ENCODE measurements around the gene ARAF.
"Not testable (repeated sequence)": the region's sequence is repeated elsewhere in the genome, so short reads cannot be mapped to it uniquely, and the experiment has no call there.

ARAF gene

DNA sequence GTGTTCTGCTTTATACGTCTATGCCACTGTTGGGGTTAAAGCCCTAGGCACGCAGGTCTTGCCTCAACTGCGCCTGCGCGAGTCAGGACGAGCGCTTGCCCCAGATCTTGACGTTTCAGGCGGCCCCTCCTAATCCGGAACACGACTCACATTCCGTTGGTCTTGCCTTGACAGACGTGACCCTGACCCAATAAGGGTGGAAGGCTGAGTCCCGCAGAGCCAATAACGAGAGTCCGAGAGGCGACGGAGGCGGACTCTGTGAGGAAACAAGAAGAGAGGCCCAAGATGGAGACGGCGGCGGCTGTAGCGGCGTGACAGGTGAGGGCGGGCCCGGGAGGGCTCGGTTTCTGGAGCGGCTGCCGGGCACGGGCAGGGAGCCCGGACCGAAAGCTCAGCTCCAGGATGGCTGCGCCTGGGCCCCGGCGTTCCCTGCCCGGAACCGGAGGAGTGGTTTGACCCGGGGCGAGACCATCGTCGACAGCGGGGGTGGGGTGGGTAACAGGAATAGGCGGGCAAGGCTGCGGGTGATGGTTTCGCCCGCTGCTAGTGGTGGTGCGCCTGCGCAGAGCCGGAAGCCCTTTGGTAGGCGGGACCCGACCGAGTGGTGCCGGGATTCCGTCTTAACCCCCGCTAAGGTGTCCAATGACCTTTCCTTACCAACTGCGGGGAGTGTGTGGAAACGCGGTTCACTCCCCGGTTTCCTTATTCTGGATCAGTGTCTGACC, at the start of gene ARAF:
TSS of gene ARAF (plus strand) at position 272 of the 725 bp plus-strand sequence. CDS start 1,763 bp downstream, outside the sequence.
- peak; percentile 98 for DNase-seq

DNA sequence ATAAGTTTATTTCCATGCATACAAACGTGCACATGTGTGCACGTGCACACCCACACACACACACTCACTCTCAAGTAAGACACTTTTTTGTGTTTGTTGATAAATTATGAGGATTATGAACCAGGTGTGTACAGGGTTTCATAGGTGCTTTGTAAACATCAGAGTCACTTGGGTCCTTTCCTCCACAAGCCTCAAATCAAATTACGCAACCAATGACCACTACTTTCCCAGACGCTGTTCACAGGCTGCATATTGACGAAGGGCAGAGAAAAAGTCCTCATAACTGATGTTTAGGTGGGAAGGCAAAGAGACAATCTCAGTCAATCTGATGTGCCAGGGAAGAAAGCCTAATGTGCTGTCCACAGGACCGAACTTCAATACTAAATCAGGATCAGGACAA, 48.6 kb upstream of the ARAF start:
- DNase-seq = not testable (repeated sequence)

DNA sequence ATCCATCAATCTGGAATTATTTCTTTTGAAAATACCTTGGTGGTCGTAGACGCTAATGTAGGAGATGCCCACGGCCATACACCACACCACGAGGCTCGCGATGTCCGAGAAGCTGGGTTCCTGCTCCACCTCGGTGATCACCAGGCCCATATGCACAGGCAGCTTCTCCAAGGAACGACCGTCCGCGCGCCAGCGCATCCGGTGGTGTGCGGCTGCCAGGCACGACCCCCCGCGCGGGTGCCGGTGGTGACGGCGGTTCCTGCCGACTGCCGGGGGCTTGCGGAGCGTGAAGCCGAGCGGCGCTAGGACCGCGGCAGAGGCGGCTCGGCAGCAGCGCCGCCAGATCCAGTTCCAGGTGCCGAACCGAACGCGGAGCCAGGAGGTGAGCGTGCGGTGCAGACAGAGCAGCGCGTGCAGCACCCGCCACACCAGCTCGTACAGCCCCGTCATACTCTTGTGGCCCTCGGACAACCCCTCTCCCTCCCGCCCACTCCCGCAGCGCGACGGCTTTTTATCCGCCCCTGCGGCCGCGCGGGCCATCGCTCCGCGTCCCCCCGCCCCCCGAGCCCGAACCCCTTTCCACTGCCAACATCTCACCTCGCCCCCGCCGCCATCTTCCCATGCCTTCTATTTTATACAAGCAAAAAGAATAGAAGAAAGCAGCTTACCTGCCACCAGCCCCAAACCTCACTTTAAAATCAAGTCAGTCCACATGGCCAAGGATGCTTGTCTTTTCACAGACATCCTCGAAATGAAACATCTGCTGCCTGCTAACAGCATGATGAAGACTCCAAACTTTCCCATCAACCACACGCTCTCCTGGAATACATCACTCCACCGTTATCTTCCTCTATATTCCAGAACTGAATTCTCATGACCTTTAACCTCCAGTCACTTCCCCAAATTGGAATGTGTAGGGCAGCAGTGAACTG, 47.7 kb upstream of the ARAF start:
- DNase-seq = not testable (repeated sequence)

DNA sequence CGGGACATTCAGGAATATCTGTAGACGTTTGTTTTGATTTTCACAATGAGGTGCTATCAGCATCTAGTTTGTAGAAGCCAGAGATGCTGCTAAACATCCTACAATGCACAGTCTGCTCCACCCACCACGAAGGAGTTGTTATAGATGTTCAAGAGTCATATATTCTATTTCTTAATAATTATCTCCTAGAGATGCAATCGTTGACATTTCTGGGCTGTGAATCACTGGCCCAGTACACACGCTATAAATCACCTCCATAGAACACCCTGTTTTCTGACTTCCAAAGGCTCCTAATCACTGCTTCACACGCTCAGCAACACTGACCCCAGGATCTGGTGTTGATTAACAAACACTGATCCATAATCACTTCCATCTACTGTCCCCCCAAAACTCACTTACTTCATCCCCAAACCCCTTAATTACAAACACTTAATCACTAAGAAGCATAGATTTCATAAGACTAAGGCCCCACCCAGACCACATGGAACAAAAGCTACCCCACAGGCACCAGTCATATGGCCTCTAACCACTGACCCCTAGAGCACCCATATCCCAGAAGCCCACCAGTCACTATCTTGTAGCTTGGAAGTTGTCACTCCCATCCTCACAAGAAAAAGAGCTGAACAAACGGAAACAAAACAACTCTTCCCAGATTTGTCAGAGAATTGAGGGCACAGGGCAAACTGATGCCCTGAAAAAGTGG, 46.3 kb upstream of the ARAF start:
- DNase-seq = no peak

DNA sequence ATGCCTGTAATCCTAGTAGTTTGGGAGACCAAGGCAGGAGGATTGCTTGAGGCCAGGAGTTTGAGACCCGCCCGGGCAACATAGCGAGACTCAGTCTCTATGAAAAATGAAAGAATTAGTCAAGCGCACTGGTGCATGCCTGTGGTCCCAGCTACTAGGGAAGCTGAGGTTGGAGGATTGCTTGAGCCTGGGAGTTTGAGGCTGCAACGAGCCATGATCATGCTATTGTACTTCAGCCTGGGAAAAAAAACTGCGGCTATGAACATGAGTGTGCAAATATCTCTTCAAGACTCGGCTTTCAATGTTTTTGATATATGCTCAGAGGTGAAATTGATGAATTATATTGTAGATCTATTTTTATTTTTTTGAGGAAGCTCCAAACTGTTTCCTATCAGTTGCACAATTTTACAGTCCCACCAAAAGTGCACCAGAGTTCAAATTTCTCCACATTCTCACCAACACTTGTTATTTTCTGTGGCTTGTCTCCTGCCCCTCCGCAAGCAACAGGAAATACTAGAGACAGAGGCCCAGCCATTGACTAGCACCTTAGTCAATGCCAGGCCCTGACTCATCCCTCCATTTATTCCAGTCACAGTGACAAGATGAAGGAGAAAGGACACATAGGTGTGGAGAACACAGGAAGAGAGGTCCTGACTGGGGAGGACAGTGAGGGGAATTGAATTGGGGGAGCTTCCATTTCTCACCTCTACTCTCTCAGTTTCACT, 44.9 kb upstream of the ARAF start:
- no peak for DNase-seq

DNA sequence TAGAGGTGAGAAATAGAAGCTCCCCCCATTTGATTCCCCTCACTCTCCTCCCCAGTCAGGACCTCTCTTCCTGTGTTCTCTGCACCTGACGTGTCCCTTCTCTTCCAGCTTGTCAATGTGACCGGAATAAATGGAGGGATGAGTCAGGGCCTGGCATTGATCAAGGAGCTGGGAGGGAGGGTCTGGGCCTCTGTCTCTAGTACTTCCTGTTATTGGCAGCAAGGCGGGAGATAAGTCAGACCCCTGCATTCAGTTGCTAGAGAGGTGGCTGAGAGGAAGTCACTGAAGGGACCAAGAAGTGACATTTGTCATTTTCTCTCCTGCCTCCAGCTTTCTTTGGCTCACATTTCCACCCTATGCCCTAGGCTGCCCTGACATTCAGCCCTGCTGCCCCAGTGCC, 42.9 kb upstream of the ARAF start:
- DNase-seq = no peak

DNA sequence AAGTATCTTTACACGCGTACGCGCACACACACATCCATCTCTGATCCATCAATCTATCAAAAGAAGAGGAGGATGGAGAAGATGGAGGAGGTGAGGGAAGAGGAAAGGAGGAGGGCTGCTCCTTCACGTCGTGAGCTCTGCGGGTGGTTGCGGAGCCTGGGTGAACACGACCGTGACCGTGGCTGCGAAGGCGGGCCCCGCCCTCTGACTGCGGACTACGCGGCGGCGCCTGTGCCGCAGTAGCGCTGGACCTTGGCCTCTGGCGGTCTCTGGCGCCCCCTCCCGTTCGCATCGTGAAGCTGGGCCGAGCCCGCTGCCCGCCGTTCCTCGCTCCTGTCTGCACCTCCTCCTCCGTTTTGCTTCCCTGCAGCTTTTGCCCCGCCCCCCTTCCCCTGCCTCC, 37.7 kb upstream of the ARAF start:
- DNase-seq = peak; percentile 81

DNA sequence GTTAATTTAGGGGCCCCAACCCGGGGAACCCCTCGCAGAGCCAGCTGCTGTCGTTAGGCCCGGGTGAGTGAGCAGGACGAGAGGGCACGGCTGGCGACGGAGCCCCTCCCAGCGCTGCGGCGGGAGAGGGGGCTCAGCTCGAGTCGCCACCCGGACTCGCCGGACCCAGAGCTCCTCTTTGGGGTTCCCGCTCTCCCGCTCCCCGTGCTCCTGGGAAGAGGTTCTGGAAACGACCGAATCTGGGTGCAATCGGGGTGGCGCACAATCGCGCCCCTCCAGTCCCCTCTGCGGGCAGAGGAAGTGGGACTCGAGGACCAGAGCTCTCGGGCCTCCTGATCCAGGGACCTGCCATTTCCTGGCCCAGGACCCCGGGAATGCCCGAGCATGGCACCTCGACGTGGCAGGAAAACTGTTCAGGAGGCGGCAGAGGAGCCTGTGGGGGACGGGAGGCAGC, 37.3 kb upstream of the ARAF start:
- DNase-seq = no peak

DNA sequence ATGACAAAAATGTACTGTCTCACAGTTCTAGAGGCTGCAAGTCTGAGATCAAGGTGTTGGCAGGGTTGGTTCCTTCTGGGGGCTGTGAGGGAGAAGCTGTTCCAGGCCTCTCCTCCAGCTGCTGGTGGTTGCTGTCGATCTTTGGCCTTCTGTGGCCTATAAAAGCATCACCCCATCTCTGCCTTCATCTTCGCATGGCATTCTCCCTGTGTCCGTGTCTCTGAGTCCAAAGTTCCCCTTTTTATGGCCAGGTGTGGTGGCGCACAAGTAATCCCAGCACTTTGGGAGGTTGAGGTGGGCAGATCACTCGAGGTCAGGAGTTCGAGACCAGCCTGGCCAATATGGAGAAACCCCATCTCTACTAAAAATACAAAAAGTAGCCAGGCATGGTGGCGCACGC, 31.5 kb upstream of the ARAF start:
- no peak for DNase-seq

DNA sequence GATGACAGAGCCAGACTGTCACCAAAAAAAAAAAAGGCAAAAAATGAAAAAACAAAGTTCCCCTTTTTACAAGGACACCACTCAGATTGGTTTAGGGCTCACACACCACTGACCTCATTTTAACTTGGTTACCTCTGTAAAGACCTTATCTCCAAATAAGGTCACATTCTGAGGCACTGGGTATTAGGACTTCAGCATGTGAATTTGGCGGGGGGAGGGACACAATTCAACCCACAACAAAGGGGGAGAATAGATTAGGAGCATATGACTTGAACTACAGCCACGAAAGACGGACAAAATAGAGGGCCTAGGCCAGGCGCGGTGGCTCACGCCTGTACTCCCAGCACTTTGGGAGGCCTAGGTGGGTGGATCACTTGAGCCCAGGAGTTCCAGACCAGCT, 31.0 kb upstream of the ARAF start:
- DNase-seq = no peak

DNA sequence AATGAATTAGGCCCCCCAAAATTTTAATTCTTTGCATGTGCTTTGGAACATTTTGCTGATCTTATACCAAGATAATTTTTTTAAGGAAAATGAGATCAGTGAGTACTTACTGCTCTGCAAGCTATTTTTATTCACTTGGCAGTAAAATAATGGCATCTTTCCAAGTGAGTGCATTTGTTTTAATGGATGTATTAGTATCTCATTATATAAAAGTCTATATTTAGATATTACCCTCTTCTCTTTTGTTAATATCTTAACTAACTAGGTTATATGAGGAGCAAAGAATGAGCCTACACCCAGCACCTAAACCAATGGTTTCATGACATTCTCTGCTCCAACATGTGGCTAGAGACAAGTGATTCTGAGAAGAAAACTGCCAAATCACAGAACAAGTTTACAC, 21.1 kb upstream of the ARAF start:
- DNase-seq = no peak

DNA sequence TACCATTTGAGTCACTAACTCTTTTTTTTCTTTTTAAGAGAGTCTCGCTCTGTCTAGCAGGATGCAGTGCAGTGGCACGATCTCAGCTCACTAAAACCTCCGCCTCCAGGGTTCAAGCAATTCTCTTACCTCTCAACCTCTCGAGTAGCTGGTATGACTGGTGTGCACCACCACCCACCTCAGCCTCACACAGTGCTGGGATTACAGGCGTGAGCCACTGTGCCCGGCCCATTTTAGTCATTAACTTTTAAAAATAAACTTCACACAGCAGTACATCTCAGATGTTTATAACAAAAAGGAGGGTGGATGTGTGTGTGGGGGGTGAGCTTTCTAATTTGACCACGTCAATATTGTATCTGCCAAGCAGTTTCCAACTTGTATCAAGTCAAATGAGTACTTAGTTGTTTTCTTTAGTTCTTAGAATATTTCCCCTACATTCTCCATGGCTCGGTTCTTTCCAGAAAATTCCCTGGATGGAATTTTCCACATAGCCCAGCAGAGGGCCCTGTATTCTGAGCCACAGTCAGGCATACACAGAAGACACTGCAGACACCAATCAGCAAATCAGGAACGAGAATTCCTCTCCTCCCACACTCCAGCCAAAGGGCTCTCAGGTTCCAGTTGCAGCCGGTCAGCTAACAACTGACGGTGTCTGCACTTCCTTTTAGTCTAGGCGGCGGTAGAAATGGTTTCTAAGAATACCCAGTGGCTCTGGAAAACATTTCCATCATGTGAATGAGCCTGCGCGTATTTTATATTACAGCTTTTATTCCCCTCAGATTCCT, 20.1 kb upstream of the ARAF start:
- DNase-seq = peak; percentile 86

DNA sequence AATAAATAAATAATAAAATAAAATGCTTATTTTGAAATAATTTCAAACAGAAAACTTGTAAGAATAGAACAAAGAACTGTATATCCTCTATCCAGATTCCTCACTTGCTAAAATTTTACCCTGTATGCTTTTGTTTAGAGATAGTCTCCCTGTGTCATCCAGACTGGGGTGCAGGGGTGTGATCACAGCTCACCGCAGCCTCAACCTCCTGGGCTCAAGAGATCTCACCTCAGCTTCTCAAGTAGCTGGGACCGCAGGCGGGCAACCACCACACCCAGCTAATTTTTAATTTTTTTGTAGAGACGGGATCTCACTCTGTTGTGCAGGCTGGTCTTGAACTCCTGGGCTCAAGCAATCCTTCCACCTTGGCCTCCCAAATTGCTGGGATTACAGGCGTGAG, 17.5 kb upstream of the ARAF start:
- no peak for DNase-seq

DNA sequence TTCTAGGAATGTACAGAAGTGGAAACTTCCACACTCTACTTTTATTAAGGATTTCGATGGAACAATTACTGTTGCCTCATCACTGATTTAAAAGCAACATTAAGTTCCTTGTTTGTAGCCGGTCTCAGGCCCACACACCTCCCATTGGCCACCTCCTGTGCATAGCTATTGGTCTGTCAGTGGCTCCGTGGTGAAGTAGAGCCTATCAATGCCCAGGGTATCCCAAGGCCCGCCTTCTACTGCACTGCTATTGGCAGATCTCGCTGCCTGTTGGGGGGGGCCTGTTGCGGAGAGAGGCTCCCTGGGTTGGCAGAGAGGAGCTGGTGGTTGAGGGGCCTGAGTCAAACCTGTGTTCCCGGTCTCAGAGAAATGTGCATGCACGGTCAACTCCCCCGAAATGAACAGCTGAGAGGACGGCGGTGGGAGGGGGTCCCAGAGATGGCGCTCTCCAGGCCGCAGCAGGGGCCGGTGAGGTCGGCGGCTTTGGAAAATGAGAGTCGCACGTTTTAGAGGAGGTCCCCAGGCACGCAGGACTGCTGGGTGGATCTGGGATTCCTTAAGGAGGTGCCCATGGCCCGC, 4.9 kb upstream of the ARAF start:
- peak; percentile 95 for DNase-seq

DNA sequence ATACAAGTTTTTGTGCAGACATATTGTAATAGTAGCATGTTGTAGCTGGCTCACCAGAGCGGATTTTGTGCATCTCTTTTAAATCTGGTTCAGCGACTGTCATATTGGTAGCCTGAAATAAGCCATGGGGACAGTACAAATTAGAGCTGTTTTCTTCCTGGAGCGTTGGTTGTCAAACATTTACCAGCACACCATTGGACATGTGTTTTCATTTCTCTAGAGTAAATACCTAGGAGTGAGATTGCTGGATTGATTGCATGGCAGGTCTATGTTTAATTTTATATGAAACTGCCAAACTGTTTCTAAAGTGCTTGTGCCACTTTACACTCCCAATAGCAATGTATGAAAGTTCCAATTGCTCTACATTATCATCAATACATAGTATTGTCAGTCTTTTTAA, 2.6 kb upstream of the ARAF start:
- no peak for DNase-seq

DNA sequence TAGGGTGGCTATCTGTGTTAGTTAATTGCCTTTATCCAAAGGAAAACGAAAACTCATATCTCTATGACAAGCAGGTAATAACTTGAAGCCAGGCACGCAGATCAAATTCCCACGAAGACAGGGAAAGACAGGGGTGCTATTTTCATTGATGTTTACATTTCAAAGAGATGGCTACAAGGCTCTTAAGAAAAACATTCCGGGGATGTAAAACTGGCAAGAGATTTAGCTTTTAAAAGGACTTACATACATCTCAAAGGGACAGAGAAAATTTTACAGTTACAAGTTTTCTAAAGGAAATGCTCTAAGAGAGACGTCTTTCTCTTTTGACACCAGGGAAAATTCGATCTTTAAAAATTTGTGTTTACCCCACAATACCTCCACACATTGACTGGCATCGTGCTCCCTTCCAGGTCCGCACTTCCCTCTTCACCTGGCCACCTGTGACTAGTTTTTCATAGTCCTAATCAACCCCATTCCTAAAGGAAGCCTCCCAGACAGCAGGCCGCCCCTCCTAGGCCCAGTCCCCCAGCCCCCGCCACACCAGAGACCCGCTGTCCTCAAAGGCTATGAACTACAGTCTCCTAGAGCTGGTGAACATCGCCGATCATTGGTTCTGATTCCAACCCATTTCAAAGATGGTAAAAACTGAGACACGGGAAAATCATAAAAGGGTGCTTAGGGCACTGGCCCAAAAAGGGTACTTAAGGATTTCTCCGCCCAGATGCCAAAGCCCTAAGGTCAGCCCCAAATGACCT, 649 bp upstream of the ARAF start:
- no peak for DNase-seq

DNA sequence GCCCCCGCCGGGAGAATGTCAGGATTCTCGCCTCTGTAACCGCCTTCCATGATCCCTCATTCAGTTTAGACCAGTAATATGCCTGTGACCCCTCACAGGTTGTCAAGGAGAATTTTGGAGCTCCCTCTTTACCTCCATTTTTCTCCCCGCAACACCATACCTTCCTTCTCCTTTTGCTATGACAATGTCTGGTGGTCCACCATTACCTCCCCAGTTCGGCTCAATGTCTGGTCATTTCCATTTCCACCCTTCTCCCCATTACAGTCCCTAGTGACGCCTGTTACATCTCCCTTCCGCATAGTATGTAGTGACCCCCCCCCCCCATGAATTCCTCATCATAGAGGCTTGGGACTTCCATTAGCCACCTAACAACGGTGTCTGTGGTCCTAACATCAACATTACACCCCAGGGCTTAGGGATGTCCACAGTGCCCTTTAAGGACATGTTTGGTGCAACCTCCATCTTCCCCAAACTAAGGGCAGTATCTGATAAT, 700 bp downstream of the ARAF start:
- no peak for DNase-seq

DNA sequence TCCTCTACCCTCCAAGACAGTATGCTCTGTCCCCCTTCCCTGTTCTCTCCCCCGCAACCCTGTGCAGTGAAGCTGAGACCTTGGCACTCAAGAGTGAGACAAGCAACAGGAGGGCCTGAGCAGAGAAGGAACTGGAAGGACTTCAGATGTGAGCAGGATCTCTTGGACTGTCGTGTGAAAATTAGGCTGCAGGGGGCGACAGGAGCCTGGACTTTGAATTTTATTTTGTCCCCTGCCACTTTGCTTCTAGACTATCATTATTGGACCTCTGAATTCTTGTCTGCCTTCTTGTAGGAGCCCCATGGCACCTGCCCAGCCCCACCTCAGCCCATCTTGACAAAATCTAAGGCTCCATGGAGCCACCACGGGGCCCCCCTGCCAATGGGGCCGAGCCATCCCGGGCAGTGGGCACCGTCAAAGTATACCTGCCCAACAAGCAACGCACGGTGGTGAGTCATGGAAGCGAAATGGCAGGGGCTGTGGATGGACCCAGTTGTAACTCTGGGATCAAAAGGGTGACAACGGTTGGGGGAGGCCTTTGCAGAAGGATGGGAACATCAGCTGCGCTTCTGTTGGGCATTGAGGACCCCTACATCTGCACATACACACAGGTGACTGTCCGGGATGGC, 1.7 kb downstream of the ARAF start:
- DNase-seq = no peak

DNA sequence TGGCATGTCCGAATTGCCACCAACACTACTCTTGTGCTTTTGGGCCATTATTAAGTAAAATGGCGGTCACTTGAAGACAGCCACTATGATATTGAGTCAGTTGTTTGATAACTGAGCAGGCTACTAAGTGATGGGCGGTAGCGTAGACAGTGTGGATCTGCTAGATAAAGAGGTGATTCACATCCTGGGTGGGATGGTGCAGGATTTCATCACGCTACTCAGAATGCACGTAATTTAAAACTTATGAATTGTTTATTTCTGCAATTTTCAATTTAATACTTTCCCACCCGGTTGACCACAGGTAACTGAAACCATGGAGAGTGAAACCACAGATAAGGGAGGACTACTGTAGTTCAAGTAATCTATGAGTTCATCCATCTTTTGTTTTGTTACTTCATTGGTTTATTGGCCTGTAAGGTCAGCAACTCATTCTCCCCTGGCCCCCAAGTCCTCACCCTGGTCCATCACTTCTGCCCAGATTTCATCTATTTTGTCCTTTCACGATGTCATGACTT, 2.9 kb downstream of the ARAF start:
- no peak for DNase-seq
